ENCODE data around the gene LSG1. TPM values are rescaled to one million over a fixed set of nuclear protein-coding genes. Genes with fewer than 3 reads are reported as not detected.
A peak's percentile ranks its signal among the peaks of the same experiment; 100 is the strongest.

LSG1 gene
- total RNA-seq, 4 donors from 2014 or later, result 7.9 to 58.1 (median 45.0) TPM

GRCh38 chr3:194637541-194638400 is 34.2 kb downstream of the LSG1 start:
- Histone ChIP-seq H3K36me3 (no peaks in the 10 kb centered on the region), H3K27me3 (no peaks in the 10 kb centered on the region), H3K4me3 (no peak overlapping the region), H3K27ac (no peak overlapping the region), H3K4me1 (no peaks in the 10 kb centered on the region), H3K9me3 (no peaks in the 10 kb centered on the region)
- no peak for TF ChIP-seq POLR2A (IDR thresholded peaks at IDR 0.05)
- TF ChIP-seq, protein P1, sequence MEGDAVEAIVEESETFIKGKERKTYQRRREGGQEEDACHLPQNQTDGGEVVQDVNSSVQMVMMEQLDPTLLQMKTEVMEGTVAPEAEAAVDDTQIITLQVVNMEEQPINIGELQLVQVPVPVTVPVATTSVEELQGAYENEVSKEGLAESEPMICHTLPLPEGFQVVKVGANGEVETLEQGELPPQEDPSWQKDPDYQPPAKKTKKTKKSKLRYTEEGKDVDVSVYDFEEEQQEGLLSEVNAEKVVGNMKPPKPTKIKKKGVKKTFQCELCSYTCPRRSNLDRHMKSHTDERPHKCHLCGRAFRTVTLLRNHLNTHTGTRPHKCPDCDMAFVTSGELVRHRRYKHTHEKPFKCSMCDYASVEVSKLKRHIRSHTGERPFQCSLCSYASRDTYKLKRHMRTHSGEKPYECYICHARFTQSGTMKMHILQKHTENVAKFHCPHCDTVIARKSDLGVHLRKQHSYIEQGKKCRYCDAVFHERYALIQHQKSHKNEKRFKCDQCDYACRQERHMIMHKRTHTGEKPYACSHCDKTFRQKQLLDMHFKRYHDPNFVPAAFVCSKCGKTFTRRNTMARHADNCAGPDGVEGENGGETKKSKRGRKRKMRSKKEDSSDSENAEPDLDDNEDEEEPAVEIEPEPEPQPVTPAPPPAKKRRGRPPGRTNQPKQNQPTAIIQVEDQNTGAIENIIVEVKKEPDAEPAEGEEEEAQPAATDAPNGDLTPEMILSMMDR (IDR thresholded peaks at IDR 0.05), result no peak
- no peak for DNase-seq
- intact Hi-C loops (cut with DNase I; ENCODE audit: low total_unique reads), result no loop called here

DNA sequence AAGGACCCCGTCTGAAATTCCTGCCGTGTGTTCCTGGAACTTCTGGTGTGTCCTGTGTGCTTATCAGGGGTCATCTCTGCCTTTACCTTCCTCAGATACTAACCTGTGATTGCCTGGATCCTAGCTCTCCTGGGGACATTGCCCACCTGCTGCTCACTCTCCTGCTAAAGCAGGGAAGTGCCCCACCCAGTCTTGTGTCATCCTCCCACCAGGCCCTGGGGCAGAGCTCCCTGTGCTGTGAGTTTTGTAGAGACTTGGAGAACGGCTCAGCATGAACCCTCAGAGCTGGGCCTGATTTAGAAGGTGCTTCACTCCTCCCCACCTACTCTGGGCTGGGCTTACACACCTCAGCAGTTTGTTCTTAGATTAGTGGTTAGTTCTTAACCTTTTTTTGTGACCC is 34.9 kb downstream of the LSG1 start:
- no peaks in the 10 kb centered on the region for H3K4me1 ChIP-seq
- H3K27me3 ChIP-seq, result no peaks in the 10 kb centered on the region

GRCh38 chr3:194633349-194634004 is 38.5 kb downstream of the LSG1 start, which contains the start of gene TMEM44:
Gene TMEM44 (minus strand): TSS chr3:194633419. CDS start chr3:194633215, 204 bp downstream.
- peak; percentile 52 to 67 for DNase-seq
- Histone ChIP-seq H3K27ac (peak within 1 kb of the TSS; percentile 64 to 76), H3K27me3 (no peaks in the 10 kb centered on the region), H3K4me1 (no peaks in the 10 kb centered on the region), H3K9me3 (no peaks in the 10 kb centered on the region), H3K4me3 (peak within 1 kb of the TSS; percentile 29 to 57), H3K36me3 (no peaks in the 10 kb centered on the region)
- TF ChIP-seq, protein P1 (IDR thresholded peaks at IDR 0.05), result peak; percentile 33 to 73 (median 64)
- TF ChIP-seq POLR2A (IDR thresholded peaks at IDR 0.05), result peak in 1 of 2 donors; percentile 46
- intact Hi-C loops (cut with DNase I; ENCODE audit: low total_unique reads), result no loop called here

More for the DNA sequence above, 34.9 kb downstream of the LSG1 start:
- no peak overlapping the region for H3K4me3 ChIP-seq
- H3K36me3 ChIP-seq, result no peaks in the 10 kb centered on the region
- no peak overlapping the region for H3K27ac ChIP-seq
- no peaks in the 10 kb centered on the region for H3K9me3 ChIP-seq
- no peak for DNase-seq
- intact Hi-C loops (cut with DNase I; ENCODE audit: low total_unique reads), result no loop called here
- TF ChIP-seq, protein P1 (IDR thresholded peaks at IDR 0.05), result no peak
- TF ChIP-seq POLR2A (IDR thresholded peaks at IDR 0.05), result no peak

DNA sequence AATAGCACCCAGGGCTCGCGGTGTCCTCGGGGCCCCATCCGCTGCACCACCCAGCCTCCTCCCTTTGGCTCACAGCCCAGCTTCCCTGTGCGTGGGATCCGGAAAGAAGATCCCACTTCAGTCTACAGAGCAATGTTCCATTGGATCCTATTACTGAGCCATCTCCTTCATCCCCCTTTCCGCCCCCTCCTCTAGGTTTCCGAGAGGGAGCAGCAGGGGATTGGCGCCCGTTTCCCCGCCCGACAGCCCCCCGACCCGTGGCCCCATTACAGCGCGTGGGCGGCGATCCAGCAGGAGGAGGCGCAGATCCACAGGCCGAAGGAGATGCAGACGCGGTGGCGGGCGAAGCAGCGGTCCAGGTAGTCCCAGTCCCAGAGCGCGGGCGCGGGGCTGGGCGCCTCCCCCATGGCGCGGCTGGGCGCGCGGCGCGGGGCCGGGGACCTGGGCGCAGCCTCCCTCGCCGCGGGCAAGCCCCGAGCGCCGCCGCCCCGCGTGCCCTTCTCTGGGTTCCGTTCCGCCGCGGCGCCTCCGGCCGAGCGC is 39.1 kb downstream of the LSG1 start:
- intact Hi-C loops (cut with DNase I; ENCODE audit: low total_unique reads), result no loop called here
- Histone ChIP-seq H3K27ac (peak overlapping the region; percentile 64 to 76), H3K4me1 (no peaks in the 10 kb centered on the region), H3K4me3 (peak overlapping the region; percentile 29 to 57), H3K36me3 (no peaks in the 10 kb centered on the region), H3K27me3 (no peaks in the 10 kb centered on the region), H3K9me3 (no peaks in the 10 kb centered on the region)
- TF ChIP-seq, protein P1 (IDR thresholded peaks at IDR 0.05), result no peak
- no peak for TF ChIP-seq POLR2A (IDR thresholded peaks at IDR 0.05)
- peak in 1 of 2 donors; percentile 20 for DNase-seq
